Activated CD4-positive, alpha-beta T cell treated with anti-CD3 and anti-CD28 coated beads for 1 hour (primary cell): Measurements from ENCODE around the gene CXCL5.
"Not testable (repeated sequence)": the region's sequence is repeated elsewhere in the genome, so short reads cannot be mapped to it uniquely, and the experiment has no call there.

Experiments
- DNase-seq: peaks from one replicate; pipeline ENCODE4 v3.0.0-alpha.2; 2020

CXCL5 gene

DNA sequence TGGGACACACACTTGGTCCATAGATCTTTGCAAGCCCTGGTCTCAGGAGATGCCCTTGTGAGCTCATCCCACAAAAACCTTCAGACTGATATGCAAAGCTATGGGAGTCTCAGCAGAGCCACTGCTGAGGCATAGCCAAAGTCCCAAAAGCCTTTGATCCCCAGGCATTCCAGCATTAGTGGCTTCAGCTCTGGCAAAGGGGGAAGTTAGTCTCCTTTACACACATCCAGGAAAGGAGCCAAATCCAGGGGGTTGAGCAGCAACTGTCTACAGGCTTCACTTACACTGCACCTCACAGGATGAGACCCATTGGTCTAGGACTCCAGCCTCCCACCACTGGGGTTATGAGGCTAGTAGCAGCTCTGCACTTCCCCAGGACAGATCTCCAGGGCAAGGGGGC lies 30.6 kb downstream of the CXCL5 start:
- no peak for DNase-seq

GRCh38 chr4:73964862-73965611 lies 33.4 kb downstream of the CXCL5 start:
- no peak for DNase-seq

DNA sequence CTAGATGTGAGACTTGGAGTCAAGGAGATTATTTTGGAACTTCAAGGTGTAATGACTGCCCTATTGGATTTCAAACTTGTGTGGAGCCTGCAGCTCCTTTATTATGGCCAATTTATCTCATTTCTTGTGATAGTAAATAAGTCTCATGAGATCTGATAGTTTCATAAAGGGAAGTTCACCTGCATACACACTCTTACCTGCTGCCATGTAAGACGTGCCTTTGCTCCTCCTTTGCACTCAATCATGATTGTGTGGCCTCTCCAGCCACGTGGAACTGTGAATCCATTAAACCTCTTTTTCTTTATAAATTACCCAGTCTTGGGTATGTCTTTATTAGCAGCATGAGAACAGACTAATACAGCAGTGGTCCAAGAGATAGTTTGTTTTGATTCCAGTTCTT lies 35.8 kb downstream of the CXCL5 start:
- DNase-seq: no peak

GRCh38 chr4:73959041-73959440 lies 39.4 kb downstream of the CXCL5 start:
- not testable (repeated sequence) for DNase-seq

- no peak for DNase-seq
Measured at GRCh38 chr4:73952352-73952751, 46.1 kb downstream of the CXCL5 start.

DNA sequence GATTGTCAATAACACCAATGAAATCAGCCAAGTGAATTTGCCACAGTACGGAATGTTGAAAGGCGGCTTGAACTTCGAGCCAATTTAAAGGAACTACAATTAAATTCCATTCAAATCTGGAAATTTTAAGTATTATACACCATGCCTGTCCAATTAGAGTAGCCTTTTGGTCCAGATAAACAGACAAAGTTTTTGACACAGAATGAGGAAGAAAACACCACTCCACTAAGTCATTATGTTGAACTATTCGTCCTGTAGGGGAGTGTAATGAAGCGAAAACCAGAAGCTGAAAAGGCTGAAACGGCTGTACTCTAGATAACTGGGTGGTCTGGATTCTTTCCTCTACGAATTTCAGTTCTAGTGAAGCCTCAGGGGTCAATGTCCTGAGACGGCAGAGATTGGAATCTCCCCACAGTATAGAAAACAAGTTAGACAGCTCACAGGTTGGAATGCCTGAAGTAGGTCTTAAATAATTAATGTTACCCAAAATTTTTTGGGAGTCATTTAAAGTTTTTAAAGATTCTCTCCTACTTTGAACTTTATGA lies 48.0 kb downstream of the CXCL5 start:
- DNase-seq: not testable (repeated sequence)

- DNase-seq: no peak
Measured at GRCh38 chr4:73948990-73949706, 49.3 kb downstream of the CXCL5 start.

GRCh38 chr4:73948291-73948690 lies 50.2 kb downstream of the CXCL5 start:
- no peak for DNase-seq

GRCh38 chr4:73947239-73947985 lies 51.1 kb downstream of the CXCL5 start:
- DNase-seq: no peak

- DNase-seq: no peak
Measured at GRCh38 chr4:73945674-73946449, 52.6 kb downstream of the CXCL5 start.
